B cell (primary cell): ENCODE data around the gene CELF2.

Experiments
- CTCF ChIP-seq: fragments of 200-600 bp; IDR thresholded peaks from one replicate; pipeline ENCODE4 v1.8.0; 2022; ENCODE audit warnings: antibody characterized with exemption, mild to moderate bottlenecking
- EZH2 ChIP-seq: IDR thresholded peaks from 2 replicates; pipeline ENCODE4 v1.6.1; 2012; ENCODE audit warnings: borderline replicate concordance, low read depth, mild to moderate bottlenecking, moderate library complexity, low read length; ENCODE audit not compliant: insufficient read depth, poor library complexity, severe bottlenecking

- TF ChIP-seq CTCF: no peak
- TF ChIP-seq EZH2: no peak
Measured at GRCh38 chr10:11026773-11027172, 9.1 kb downstream of the CELF2 start.
